OCI-LY1 (cell line): Measurements from ENCODE around the gene DCAF4.

Source experiments
- H2AFZ ChIP-seq: fragments of 200-600 bp; sonication (generic), shearing (Covaris generic); 2 replicates; pipeline ENCODE4 v1.6.0; 2014; ENCODE audit warnings: antibody characterized with exemption, mild to moderate bottlenecking, low read length
- H3F3A ChIP-seq: fragments of 200-600 bp; sonication (generic), shearing (Covaris generic); 2 replicates; pipeline ENCODE4 v1.6.0; 2014; ENCODE audit warnings: mild to moderate bottlenecking, antibody characterized with exemption, low read length, moderate library complexity; ENCODE audit not compliant: insufficient read depth
- H3K27ac ChIP-seq: fragments of 200-600 bp; sonication (generic); 2 replicates; pipeline ENCODE4 v1.5.1; 2014; ENCODE audit warnings: low read length, mixed run types, mild to moderate bottlenecking, low read depth; ENCODE audit not compliant: poor library complexity, severe bottlenecking
- H3K27me3 ChIP-seq: fragments of 200-600 bp; sonication (generic); 2 replicates; pipeline ENCODE4 v1.6.0; 2014; ENCODE audit warnings: antibody characterized with exemption, mild to moderate bottlenecking, low read length, moderate library complexity; ENCODE audit not compliant: insufficient read depth
- H3K36me3 ChIP-seq: fragments of 200-600 bp; sonication (generic); 2 replicates; pipeline ENCODE4 v1.6.1; 2014; ENCODE audit warnings: mild to moderate bottlenecking, antibody characterized with exemption, low read length, moderate library complexity, mixed read lengths; ENCODE audit not compliant: insufficient read depth
- H3K4me1 ChIP-seq: fragments of 200-600 bp; sonication (generic); 2 replicates; pipeline ENCODE4 v1.5.1; 2014; ENCODE audit warnings: mild to moderate bottlenecking, low read length, moderate library complexity; ENCODE audit not compliant: insufficient read depth, severe bottlenecking
- H3K4me2 ChIP-seq: fragments of 200-600 bp; sonication (generic), shearing (Covaris generic); 2 replicates; pipeline ENCODE4 v1.6.1; 2014; ENCODE audit warnings: low read length
- H3K4me3 ChIP-seq: fragments of 200-600 bp; sonication (generic); 2 replicates; pipeline ENCODE4 v1.5.1; 2014; ENCODE audit warnings: low read length, low read depth, mild to moderate bottlenecking, mixed read lengths; ENCODE audit not compliant: poor library complexity, severe bottlenecking
- H3K79me2 ChIP-seq: fragments of 200-600 bp; shearing (Covaris generic); 2 replicates; pipeline ENCODE4 v1.6.1; 2016; ENCODE audit warnings: mixed run types, low read length, mixed read lengths; ENCODE audit not compliant: insufficient read depth
- H3K9ac ChIP-seq: fragments of 200-600 bp; sonication (generic), shearing (Covaris generic); 2 replicates; pipeline ENCODE4 v1.6.1; 2014; ENCODE audit warnings: mild to moderate bottlenecking, low read length, mixed read lengths
- H3K9me2 ChIP-seq: fragments of 200-600 bp; sonication (generic), shearing (Covaris generic); 2 replicates; pipeline ENCODE4 v1.6.1; 2014; ENCODE audit warnings: low read depth, mild to moderate bottlenecking, low read length, mixed read lengths
- H3K9me3 ChIP-seq: fragments of 200-600 bp; shearing (Covaris generic); 2 replicates; pipeline ENCODE4 v1.6.1; 2014; ENCODE audit warnings: low read length, mixed read lengths
- H4K20me1 ChIP-seq: fragments of 200-600 bp; sonication (generic), shearing (Covaris generic); 2 replicates; pipeline ENCODE4 v1.6.0; 2016; ENCODE audit warnings: mild to moderate bottlenecking, low read length; ENCODE audit not compliant: insufficient read depth
- CTCF ChIP-seq: fragments of 200-600 bp; sonication (generic), shearing (Covaris generic); IDR thresholded peaks from 2 replicates; pipeline ENCODE4 v1.5.1; 2017; ENCODE audit warnings: mild to moderate bottlenecking, antibody characterized with exemption, low read length, moderate library complexity, mixed read lengths
- EZH2 ChIP-seq: fragments of 200-600 bp; sonication (generic), shearing (Covaris generic); IDR thresholded peaks from 2 replicates; pipeline ENCODE4 v1.8.0; 2017; ENCODE audit warnings: borderline replicate concordance, mixed run types, mild to moderate bottlenecking, antibody characterized with exemption, low read length, moderate library complexity, mixed read lengths

The DCAF4 gene

GRCh38 chr14:72982146-72982708, 56.0 kb downstream of the DCAF4 start:
- Histone ChIP-seq H3K4me1 (no peaks in the 10 kb centered on the region), H2AFZ (no peak overlapping the region), H3K9me2 (no peaks in the 10 kb centered on the region), H3K27ac (no peak overlapping the region), H3K36me3 (peaks cover 31% of the 10 kb centered on the region), H3F3A (no peaks in the 10 kb centered on the region), H3K9me3 (no peaks in the 10 kb centered on the region), H4K20me1 (no peaks in the 10 kb centered on the region), H3K79me2 (no peaks in the 10 kb centered on the region), H3K4me3 (no peak overlapping the region), H3K4me2 (no peak overlapping the region), H3K27me3 (no peaks in the 10 kb centered on the region), H3K9ac (no peak overlapping the region)
- TF ChIP-seq CTCF (no peak), EZH2 (no peak)

GRCh38 chr14:72986214-72986613, 60.0 kb downstream of the DCAF4 start:
- Histone ChIP-seq H3K9me2 (no peaks in the 10 kb centered on the region), H3K4me3 (no peak overlapping the region), H3K27me3 (no peaks in the 10 kb centered on the region), H3F3A (no peaks in the 10 kb centered on the region), H3K9ac (no peak overlapping the region), H3K36me3 (peaks cover 27% of the 10 kb centered on the region), H4K20me1 (no peaks in the 10 kb centered on the region), H3K27ac (no peak overlapping the region), H3K79me2 (no peaks in the 10 kb centered on the region), H3K9me3 (no peaks in the 10 kb centered on the region), H3K4me2 (no peak overlapping the region), H2AFZ (no peak overlapping the region), H3K4me1 (no peaks in the 10 kb centered on the region)
- TF ChIP-seq EZH2 = no peak
- TF ChIP-seq CTCF = no peak

- H3K27ac ChIP-seq = no peak overlapping the region
- H3F3A ChIP-seq = no peaks in the 10 kb centered on the region
- no peaks in the 10 kb centered on the region for H3K27me3 ChIP-seq
- no peaks in the 10 kb centered on the region for H3K79me2 ChIP-seq
- peaks cover 30% of the 10 kb centered on the region for H3K36me3 ChIP-seq
- no peaks in the 10 kb centered on the region for H4K20me1 ChIP-seq
- H3K4me2 ChIP-seq = no peak overlapping the region
- no peak overlapping the region for H3K4me3 ChIP-seq
- no peak overlapping the region for H3K9ac ChIP-seq
- H2AFZ ChIP-seq = no peak overlapping the region
- H3K9me3 ChIP-seq = no peaks in the 10 kb centered on the region
- no peaks in the 10 kb centered on the region for H3K4me1 ChIP-seq
- TF ChIP-seq EZH2 (no peak), CTCF (no peak)
- H3K9me2 ChIP-seq = no peaks in the 10 kb centered on the region
Measured at GRCh38 chr14:72986857-72987256, 60.6 kb downstream of the DCAF4 start.
